B cell (primary cell): ENCODE results near the gene PCSK2.

Experiments
- EZH2 ChIP-seq: IDR thresholded peaks from 2 replicates; pipeline ENCODE4 v1.6.1; 2012; ENCODE audit warnings: borderline replicate concordance, low read depth, mild to moderate bottlenecking, moderate library complexity, low read length; ENCODE audit not compliant: insufficient read depth, poor library complexity, severe bottlenecking
- TF ChIP-seq, protein P1 (sequence below): fragments of 200-600 bp; IDR thresholded peaks from one replicate; pipeline ENCODE4 v1.8.0; 2022; ENCODE audit warnings: antibody characterized with exemption, mild to moderate bottlenecking

- TF ChIP-seq, protein P1, sequence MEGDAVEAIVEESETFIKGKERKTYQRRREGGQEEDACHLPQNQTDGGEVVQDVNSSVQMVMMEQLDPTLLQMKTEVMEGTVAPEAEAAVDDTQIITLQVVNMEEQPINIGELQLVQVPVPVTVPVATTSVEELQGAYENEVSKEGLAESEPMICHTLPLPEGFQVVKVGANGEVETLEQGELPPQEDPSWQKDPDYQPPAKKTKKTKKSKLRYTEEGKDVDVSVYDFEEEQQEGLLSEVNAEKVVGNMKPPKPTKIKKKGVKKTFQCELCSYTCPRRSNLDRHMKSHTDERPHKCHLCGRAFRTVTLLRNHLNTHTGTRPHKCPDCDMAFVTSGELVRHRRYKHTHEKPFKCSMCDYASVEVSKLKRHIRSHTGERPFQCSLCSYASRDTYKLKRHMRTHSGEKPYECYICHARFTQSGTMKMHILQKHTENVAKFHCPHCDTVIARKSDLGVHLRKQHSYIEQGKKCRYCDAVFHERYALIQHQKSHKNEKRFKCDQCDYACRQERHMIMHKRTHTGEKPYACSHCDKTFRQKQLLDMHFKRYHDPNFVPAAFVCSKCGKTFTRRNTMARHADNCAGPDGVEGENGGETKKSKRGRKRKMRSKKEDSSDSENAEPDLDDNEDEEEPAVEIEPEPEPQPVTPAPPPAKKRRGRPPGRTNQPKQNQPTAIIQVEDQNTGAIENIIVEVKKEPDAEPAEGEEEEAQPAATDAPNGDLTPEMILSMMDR, result no peak
- no peak for TF ChIP-seq EZH2
Observed at GRCh38 chr20:17345321-17345720, 118.5 kb downstream of the PCSK2 start.
